ENCODE results near the gene AEN. TPM values are rescaled to one million over a fixed set of nuclear protein-coding genes. Genes with fewer than 3 reads are reported as not detected.
A peak's percentile ranks its signal among the peaks of the same experiment; 100 is the strongest.

AEN gene
- total RNA-seq, 1 experiment from 2014 or later = 36.2 TPM

GRCh38 chr15:88623632-88624031 lies 2.5 kb downstream of the AEN start:
- peaks cover 8 to 30% of the 10 kb centered on the region in 2 experiments; a peak in 3 of 4 replicates for H3K36me3 ChIP-seq (ENCODE audit: control insufficient read depth in 1 of 2, insufficient read depth in 2 of 2, low read length in 2 of 2)
- RAD21 ChIA-PET (ENCODE audit: low non-redundant PET in 1 of 2, low total read pairs in 2 of 2, uncharacterized antibody in 2 of 2, unreplicated experiment in 2 of 2) = no interaction called here
- no peak overlapping the region for H2AFZ ChIP-seq (ENCODE audit: low read depth, low read length, poor library complexity, severe bottlenecking)
- TF ChIP-seq REST (IDR thresholded peaks at IDR 0.05; ENCODE audit: low read depth) (no peak), ELF1 (IDR thresholded peaks at IDR 0.05; ENCODE audit: borderline replicate concordance, low read depth) (no peak), ZNF274 (IDR thresholded peaks at IDR 0.05; ENCODE audit: low read depth, low read length) (no peak), FOSL1 (IDR thresholded peaks at IDR 0.05; ENCODE audit: low read depth) (no peak), CEBPB (IDR thresholded peaks at IDR 0.05; ENCODE audit: low read depth) (no peak), MAX (IDR thresholded peaks at IDR 0.05) (no peak), EZH2 (IDR thresholded peaks at IDR 0.05) (no peak), ATF3 (IDR thresholded peaks at IDR 0.05) (no peak), POLR2AphosphoS5 (IDR thresholded peaks at IDR 0.05; ENCODE audit: low read depth, low read length) (no peak), TCF7L2 (IDR thresholded peaks at IDR 0.05; ENCODE audit: borderline replicate concordance, extremely low read depth, insufficient read depth, insufficient read length) (no peak), ZFX (IDR thresholded peaks at IDR 0.05) (no peak), CTCF (IDR thresholded peaks at IDR 0.05 in 2 of 3, conservative IDR thresholded peaks at IDR 0.05 in 1 of 3; ENCODE audit: borderline replicate concordance in 1 of 3, insufficient read depth in 1 of 3, low read depth in 2 of 3, low read length in 2 of 3) (no peak), SP1 (IDR thresholded peaks at IDR 0.05; ENCODE audit: low read depth) (no peak), RAD21 (IDR thresholded peaks at IDR 0.05; ENCODE audit: low read depth) (no peak), POLR2A (IDR thresholded peaks at IDR 0.05; ENCODE audit: borderline replicate concordance, extremely low read depth, insufficient read depth, insufficient read length) (no peak), CBX3 (IDR thresholded peaks at IDR 0.05; ENCODE audit: low read depth) (no peak), EZH2phosphoT487 (IDR thresholded peaks at IDR 0.05; ENCODE audit: borderline replicate concordance) (no peak), EGR1 (IDR thresholded peaks at IDR 0.05; ENCODE audit: low read depth) (no peak), YY1 (IDR thresholded peaks at IDR 0.05; ENCODE audit: extremely low read depth, insufficient replicate concordance, low read depth, low read length) (no peak)
- peak overlapping the region; percentile 100 for H3K9ac ChIP-seq (ENCODE audit: low read length)
- intact Hi-C loops (cut with micrococcal nuclease) = no loop called here
- CTCF ChIA-PET = interaction anchor here (1.5 kb wide), 1 partner anchor 15 kb away, joined by 5 read pairs; the partner anchor contains the start of gene ISG20
- H3K4me2 ChIP-seq (ENCODE audit: low read length) = peak overlapping the region; percentile 86
- H3K9me2 ChIP-seq (ENCODE audit: insufficient read depth) = no peaks in the 10 kb centered on the region
- ATAC-seq = no peak
- POLR2A ChIA-PET = interaction anchor here (1.1 kb wide), 1 partner anchor 15 kb away, joined by 5 read pairs; the partner anchor contains the start of gene ISG20
- DNase-seq (ENCODE audit: low read depth, low spot score) = no peak
- H3K9me3 ChIP-seq (ENCODE audit: control insufficient read depth in 1 of 2, insufficient read depth in 1 of 2, low read depth in 1 of 2, low read length in 2 of 2) = no peaks in the 10 kb centered on the region
- H4K20me1 ChIP-seq (ENCODE audit: insufficient read depth) = peaks cover 38% of the 10 kb centered on the region; the same call in 1 of the 2 replicates
- H3K27ac ChIP-seq (ENCODE audit: low read depth, low read length) = peak overlapping the region; percentile 10
- BruUV-seq (replicated peaks) = no TSS peak
- peaks cover 76% of the 10 kb centered on the region for H3K79me2 ChIP-seq (ENCODE audit: insufficient read depth, low read length)
- peaks cover 15 to 58% of the 10 kb centered on the region in 2 experiments for H3K4me1 ChIP-seq (ENCODE audit: control insufficient read depth in 1 of 2, insufficient read depth in 2 of 2, low read length in 2 of 2)
- no peaks in the 10 kb centered on the region for H3K27me3 ChIP-seq (ENCODE audit: insufficient read depth, low read length)
- H3K4me3 ChIP-seq (replicated peaks in 1 of 2; ENCODE audit: low read depth in 1 of 2, low read length in 2 of 2) = peak overlapping the region in 1 of 2 experiments; percentile 69; a peak in 2 of 4 replicates
